Activated CD8-positive, alpha-beta memory T cell treated with anti-CD3 and anti-CD28 coated beads for 4 hours (primary cell): Measurements from ENCODE around the gene SPAG4.

Source experiments
- DNase-seq, 2 donors: peaks; one replicate each; pipeline ENCODE4 v3.0.0-alpha.2; 2020; ENCODE audit warnings: low read depth in 2 of 2

Gene SPAG4

GRCh38 chr20:35599776-35600120 lies 15.9 kb upstream of the SPAG4 start:
- DNase-seq = no peak

GRCh38 chr20:35600176-35600992 lies 15.2 kb upstream of the SPAG4 start:
- no peak for DNase-seq

- DNase-seq = peak; percentile 47 to 51
Measured at GRCh38 chr20:35600993-35601973, 14.3 kb upstream of the SPAG4 start.

GRCh38 chr20:35601990-35602389 lies 13.6 kb upstream of the SPAG4 start:
- no peak for DNase-seq

- DNase-seq = no peak
Measured at GRCh38 chr20:35602851-35603495, 12.7 kb upstream of the SPAG4 start.

GRCh38 chr20:35603695-35604448 lies 11.8 kb upstream of the SPAG4 start:
- no peak for DNase-seq

GRCh38 chr20:35604449-35604747 lies 11.2 kb upstream of the SPAG4 start:
- no peak for DNase-seq

GRCh38 chr20:35606127-35606526 lies 9.5 kb upstream of the SPAG4 start:
- DNase-seq = no peak

GRCh38 chr20:35607003-35607735 lies 8.5 kb upstream of the SPAG4 start:
- DNase-seq = no peak

GRCh38 chr20:35610833-35611427 lies 4.7 kb upstream of the SPAG4 start:
- DNase-seq = no peak

GRCh38 chr20:35611482-35611881 lies 4.1 kb upstream of the SPAG4 start:
- DNase-seq = no peak

- DNase-seq = no peak
Measured at GRCh38 chr20:35616465-35617396, 1.1 kb downstream of the SPAG4 start.

- no peak for DNase-seq
Measured at GRCh38 chr20:35617397-35618262, 2.0 kb downstream of the SPAG4 start.

GRCh38 chr20:35618263-35619131 lies 2.9 kb downstream of the SPAG4 start:
- DNase-seq = no peak

- DNase-seq = peak; percentile 50 to 59
Measured at GRCh38 chr20:35619196-35620095, 3.8 kb downstream of the SPAG4 start.

GRCh38 chr20:35620818-35621559 lies 5.4 kb downstream of the SPAG4 start:
- no peak for DNase-seq
